IMR-90 (cell line): Measurements from ENCODE around the gene TMEM63C. TPM values are rescaled to one million over a fixed set of nuclear protein-coding genes. Genes with fewer than 3 reads are reported as not detected.
A peak's percentile ranks its signal among the peaks of the same experiment; 100 is the strongest.

Source experiments
- ATAC-seq: fragments of 200-7000 bp; cut with Tn5 transposase; 2 replicates; pipeline ENCODE4 v1.9.1; 2020; ENCODE audit warnings: low read depth, mild to moderate bottlenecking, moderate library complexity
- BruUV-seq: library from RNA; stranded (reverse); fragments of 400-500 nt; replicated peaks from 2 replicates; lab custom pipeline; 2021; lab: Mats Ljungman, UMichigan
- CTCF ChIA-PET: fragments of 300-600 bp; formaldehyde crosslinking; extraction: SDS; loops from one replicate; lab custom pipeline; 2021; ENCODE audit warnings: antibody characterized with exemption; lab: Yijun Ruan, JAX
- POLR2A ChIA-PET: fragments of 300-600 bp; sonication (Branson Sonifier 250); formaldehyde crosslinking; loops from one replicate; lab custom pipeline; 2022; ENCODE audit warnings: antibody characterized with exemption; ENCODE audit not compliant: unreplicated experiment; lab: Charles Lee
- DNase-seq: peaks from one replicate; pipeline ENCODE4 v3.0.0; 2013
- H2AFZ ChIP-seq: replicated peaks from 2 replicates; pipeline ENCODE3; 2013; ENCODE audit warnings: low read length, mild to moderate bottlenecking; ENCODE audit not compliant: poor library complexity
- H2AK5ac ChIP-seq: 2 replicates; pipeline ENCODE4 v1.6.1; 2013; ENCODE audit warnings: low read depth, low read length, inconsistent platforms
- H2AK9ac ChIP-seq: replicated peaks from 2 replicates; pipeline ENCODE3; 2013; ENCODE audit warnings: mild to moderate bottlenecking, low read depth, low read length, moderate library complexity; ENCODE audit not compliant: poor library complexity
- H2BK120ac ChIP-seq: 2 replicates; pipeline ENCODE4 v1.6.1; 2013; ENCODE audit warnings: low read depth, low read length, inconsistent platforms
- H2BK15ac ChIP-seq: 3 replicates; pipeline ENCODE4 v1.6.1; 2013; ENCODE audit warnings: low read depth, low read length, inconsistent platforms
- H2BK20ac ChIP-seq: 2 replicates; pipeline ENCODE4 v1.6.1; 2013; ENCODE audit warnings: low read depth, mild to moderate bottlenecking, inconsistent platforms, low read length, moderate library complexity
- H2BK5ac ChIP-seq: 2 replicates; pipeline ENCODE4 v1.6.1; 2013; ENCODE audit warnings: mild to moderate bottlenecking, low read depth, low read length, inconsistent platforms; ENCODE audit not compliant: poor library complexity, severe bottlenecking
- H3K14ac ChIP-seq: replicated peaks from 2 replicates; pipeline ENCODE4 v1.6.1; 2013; ENCODE audit warnings: low read depth, low read length, inconsistent platforms
- H3K18ac ChIP-seq: 2 replicates; pipeline ENCODE4 v1.6.1; 2013; ENCODE audit warnings: low read depth, low read length, control low read depth
- H3K23ac ChIP-seq: 2 replicates; pipeline ENCODE4 v1.6.1; 2013; ENCODE audit warnings: low read depth, low read length, inconsistent platforms
- H3K27ac ChIP-seq: 2 replicates; pipeline ENCODE4 v1.5.1; 2013; ENCODE audit warnings: mild to moderate bottlenecking, control low read depth, low read length; ENCODE audit not compliant: insufficient read depth
- H3K27me3 ChIP-seq: 2 replicates; pipeline ENCODE4 v1.6.1; 2013; ENCODE audit warnings: low read length; ENCODE audit not compliant: control insufficient read depth, insufficient read depth
- H3K36me3 ChIP-seq: 2 replicates; pipeline ENCODE4 v1.6.1; 2013; ENCODE audit warnings: low read length, mixed read lengths; ENCODE audit not compliant: control insufficient read depth, insufficient read depth
- H3K4ac ChIP-seq: 2 replicates; pipeline ENCODE4 v1.6.1; 2013; ENCODE audit warnings: low read depth, low read length, inconsistent platforms
- H3K4me1 ChIP-seq: 2 replicates; pipeline ENCODE4 v1.6.1; 2013; ENCODE audit warnings: low read length, mixed read lengths; ENCODE audit not compliant: control insufficient read depth, insufficient read depth
- H3K4me2 ChIP-seq: 2 replicates; pipeline ENCODE4 v1.6.1; 2013; ENCODE audit warnings: low read depth, mild to moderate bottlenecking, control low read depth, low read length, moderate library complexity
- H3K4me3 ChIP-seq: 2 replicates; pipeline ENCODE4 v1.5.1; 2013; ENCODE audit warnings: low read depth, mild to moderate bottlenecking, control low read depth, low read length, moderate library complexity; ENCODE audit not compliant: insufficient read depth
- H3K56ac ChIP-seq: 2 replicates; pipeline ENCODE4 v1.6.1; 2013; ENCODE audit warnings: low read length, inconsistent platforms; ENCODE audit not compliant: insufficient read depth; ENCODE audit errors: extremely low read depth
- H3K79me1 ChIP-seq, 2 experiments: 2 replicates each; pipeline ENCODE4 v1.6.1; 2013; ENCODE audit warnings: low read length in 2 of 2, inconsistent platforms in 1 of 2, low read depth in 1 of 2
- H3K9ac ChIP-seq: 2 replicates; pipeline ENCODE4 v1.6.1; 2013; ENCODE audit warnings: low read depth, low read length, control low read depth
- H3K9me1 ChIP-seq: 2 replicates; pipeline ENCODE4 v1.6.1; 2013; ENCODE audit warnings: low read length, inconsistent platforms; ENCODE audit not compliant: insufficient read depth
- H3K9me3 ChIP-seq: 2 replicates; pipeline ENCODE4 v1.6.1; 2013; ENCODE audit warnings: low read length; ENCODE audit not compliant: control insufficient read depth, insufficient read depth
- H4K20me1 ChIP-seq: 2 replicates; pipeline ENCODE4 v1.6.1; 2013; ENCODE audit warnings: low read length, inconsistent platforms; ENCODE audit not compliant: insufficient read depth
- H4K5ac ChIP-seq: 2 replicates; pipeline ENCODE4 v1.6.1; 2013; ENCODE audit warnings: mild to moderate bottlenecking, low read depth, low read length, control low read depth
- H4K8ac ChIP-seq, 2 experiments: 2 replicates each; pipeline ENCODE4 v1.6.1; 2013; ENCODE audit warnings: low read depth in 2 of 2, low read length in 2 of 2, control low read depth in 1 of 2, inconsistent platforms in 1 of 2
- H4K91ac ChIP-seq: 2 replicates; pipeline ENCODE4 v1.6.1; 2013; ENCODE audit warnings: low read depth, low read length, inconsistent platforms; ENCODE audit not compliant: insufficient read depth
- FOS ChIP-seq: fragments of 150-350 bp; IDR thresholded peaks from 2 replicates; pipeline ENCODE4 v1.6.1; 2016; ENCODE audit warnings: low read depth, low read length
- MAFK ChIP-seq: IDR thresholded peaks from 2 replicates; pipeline ENCODE4 v1.6.1; 2012; ENCODE audit warnings: low read depth, low read length, improper control_type of control experiment
- POLR2A ChIP-seq: IDR thresholded peaks from 2 replicates; pipeline ENCODE4 v1.6.1; 2012; ENCODE audit warnings: mild to moderate bottlenecking, low read depth, low read length
- WGBS, 2 experiments: methylation state at CpG; one replicate each; pipeline versions ENCODE4 v1.1.5 to v1.1.7; 2013; ENCODE audit warnings: missing lambda C conversion rate in 2 of 2; ENCODE audit not compliant: insufficient read length in 1 of 2; ENCODE audit errors: extremely low coverage in 2 of 2; 5-methylcytosine and 5-hydroxymethylcytosine counted together
- dilution Hi-C: fragments of 300-500 bp; cut with HindIII; formaldehyde crosslinking; loops from one replicate; pipeline ENCODE4 v1.14.3; 2018; ENCODE audit warnings: low sequenced_read_pairs; ENCODE audit not compliant: unreplicated experiment
- in situ Hi-C: fragments of 300-500 bp; cut with MboI; formaldehyde crosslinking; loops from 3 replicates; pipeline ENCODE4 v1.14.3; 2019; ENCODE audit warnings: low sequenced_read_pairs, inconsistent platforms, mixed read lengths
- intact Hi-C: fragments of 100-400 bp; cut with micrococcal nuclease; formaldehyde crosslinking; loops from 2 replicates; pipeline ENCODE4 v1.10.0; 2022
- polyA plus RNA-seq, 3 experiments: library from polyadenylated mRNA; depleted of rRNA; stranded (reverse); fragments of >200 nt; gene quantifications; 2 replicates each; pipeline ENCODE4 v1.2.3, GENCODE V29; 2012; ENCODE audit warnings: low replicate concordance in 1 of 3
- total RNA-seq: library from RNA; depleted of rRNA; stranded (reverse); fragments of >200 nt; gene quantifications from 2 replicates; pipeline ENCODE4 v1.2.3, GENCODE V29; 2012

TMEM63C gene
- total and polyA plus RNA-seq, 2 of the 4 experiments (the other 2 are of a cell fraction): under 0.01 TPM; not detected in 1

DNA sequence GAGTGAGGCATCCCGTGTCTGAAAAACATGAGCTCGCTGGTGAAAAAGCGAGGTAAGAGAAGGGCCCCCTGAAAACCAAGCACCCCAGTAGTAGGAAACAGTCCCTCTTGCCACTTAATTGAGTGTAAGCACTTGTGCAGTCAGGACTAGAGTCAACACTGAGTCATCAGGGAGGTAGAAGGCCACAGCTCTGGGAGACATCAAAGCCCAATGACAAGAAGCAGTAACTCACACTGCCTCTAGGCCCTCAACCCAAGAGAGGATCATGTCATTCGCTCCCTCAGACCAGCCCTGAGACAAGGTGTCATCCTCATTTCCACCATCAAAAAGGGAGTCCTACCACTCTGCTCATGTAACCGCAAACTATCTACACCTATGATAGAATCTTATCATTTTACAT lies 121.3 kb downstream of the TMEM63C start:
- H4K20me1 ChIP-seq: peaks cover 9% of the 10 kb centered on the region; the same call in 1 of the 2 replicates
- H2AK5ac ChIP-seq: peak overlapping the region; percentile 90
- peak overlapping the region; percentile 77 for H2BK5ac ChIP-seq
- no peak overlapping the region for H2AFZ ChIP-seq
- no peaks in the 10 kb centered on the region for H3K27me3 ChIP-seq
- H3K56ac ChIP-seq: no peak overlapping the region
- no peak overlapping the region for H3K9ac ChIP-seq
- peak overlapping the region; percentile 86 for H3K4ac ChIP-seq
- H3K9me1 ChIP-seq: peaks cover 15% of the 10 kb centered on the region
- POLR2A ChIA-PET: interaction anchor here (0.9 kb wide), 1 partner anchor 11 kb away, joined by 3 read pairs; no protein-coding TSS in a partner anchor
- peaks cover 3% of the 10 kb centered on the region; the same call in 1 of the 2 replicates for H3K36me3 ChIP-seq
- H3K27ac ChIP-seq: no peak overlapping the region
- no peak overlapping the region for H3K4me3 ChIP-seq
- DNase-seq: peak; percentile 77
- dilution Hi-C loops (no loop called here), in situ Hi-C loops (loop anchor here (25.0 kb wide), 1 partner anchor 416 kb away; no protein-coding TSS in a partner anchor), intact Hi-C loops (loop anchor here (5.0 kb wide), 2 partner anchors 249 to 431 kb away; no protein-coding TSS in a partner anchor)
- peak overlapping the region; percentile 81 for H2BK120ac ChIP-seq
- TF ChIP-seq FOS (peak; percentile 69), POLR2A (no peak), MAFK (0 out of 2 replicates have a peak, but pooled peaks have one; percentile 5)
- H3K4me1 ChIP-seq: peaks cover 12% of the 10 kb centered on the region
- peak overlapping the region; percentile 6; the same call in 1 of the 2 replicates for H3K4me2 ChIP-seq
- no peaks in the 10 kb centered on the region for H3K9me3 ChIP-seq
- peak overlapping the region; percentile 75; the same call in 1 of the 2 replicates for H3K23ac ChIP-seq
- peak overlapping the region; percentile 66 for H2AK9ac ChIP-seq
- no CpG with 5 or more reads among the region's 5 CpGs for WGBS, 2 experiments
- peak overlapping the region; percentile 72 for H3K14ac ChIP-seq
- peak overlapping the region; percentile 81 for H2BK20ac ChIP-seq
- CTCF ChIA-PET: interaction anchor here (0.9 to 7.0 kb wide), 2 partner anchors 12 to 16 kb away, joined by 3 to 116 read pairs; no protein-coding TSS in a partner anchor
- H4K8ac ChIP-seq: peak overlapping the region in 1 of 2 experiments; percentile 24; a peak in 1 of 4 replicates
- peak overlapping the region; percentile 26; the same call in 1 of the 2 replicates for H3K18ac ChIP-seq
- BruUV-seq: no TSS peak
- H4K5ac ChIP-seq: no peak overlapping the region
- peaks cover 6 to 15% of the 10 kb centered on the region in 2 experiments for H3K79me1 ChIP-seq
- H4K91ac ChIP-seq: peak overlapping the region; percentile 72; the same call in 1 of the 2 replicates
- ATAC-seq: peak; percentile 18; the same call in 1 of the 2 replicates
- 0 out of 3 replicates have a peak overlapping the region, but pooled peaks have one; percentile 59 for H2BK15ac ChIP-seq
